ENCODE results near the gene RTL9. TPM values are rescaled to one million over a fixed set of nuclear protein-coding genes. Genes with fewer than 3 reads are reported as not detected.
A peak's percentile ranks its signal among the peaks of the same experiment; 100 is the strongest.

RTL9 gene
- total and polyA plus RNA-seq, 2 of the 13 experiments (the other 11 are each of a cell fraction or from before 2014, with no cell fraction given), result 0.01 to 0.02 TPM

DNA sequence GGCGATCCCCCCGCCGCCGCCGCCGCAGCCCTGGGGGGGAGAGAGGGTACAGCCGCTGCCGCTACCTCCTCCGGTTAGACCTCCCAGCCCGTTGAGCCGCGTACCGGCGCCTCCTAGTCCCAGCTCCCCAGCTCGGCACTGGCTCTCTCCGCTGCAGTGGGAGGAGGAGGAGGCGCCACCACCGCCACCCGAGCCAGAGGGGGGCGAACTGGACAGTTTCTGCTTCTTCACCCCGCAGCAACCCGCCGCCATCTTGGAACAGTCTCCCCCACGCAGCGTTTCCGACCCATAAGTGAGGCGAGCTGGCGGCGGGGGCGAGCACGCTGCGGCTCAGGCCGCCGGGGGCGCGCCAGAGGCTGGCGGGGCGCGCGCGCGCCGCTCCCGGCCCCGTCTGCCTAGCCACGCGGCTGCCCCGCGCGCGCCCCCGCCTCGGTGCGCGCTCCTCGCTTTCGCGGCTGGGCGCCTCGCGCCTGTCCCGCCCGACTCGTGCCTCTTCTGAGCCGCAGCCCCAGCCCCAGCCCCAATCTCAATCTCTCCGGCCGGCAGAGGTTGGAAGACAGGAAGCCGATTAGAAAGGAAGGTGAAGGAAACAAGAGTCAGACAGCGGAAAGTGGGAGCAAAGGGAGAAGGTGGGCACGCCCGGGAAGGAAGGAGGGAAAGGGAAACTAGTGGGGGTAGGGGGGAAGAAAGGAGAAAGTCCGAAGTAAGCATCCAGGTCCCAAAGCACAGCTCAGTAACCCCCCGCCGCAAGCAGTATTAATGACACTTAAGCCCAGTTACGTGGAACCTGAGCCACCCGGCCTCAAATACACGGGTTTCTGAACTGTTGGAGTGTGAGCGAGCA, 40.6 kb upstream of the RTL9 start, which contains the start of gene AMMECR1 (continued):
- TF ChIP-seq PHF8 (CRISPR knock-in tag; IDR thresholded peaks at IDR 0.05) (peak; percentile 79), EED (CRISPR knock-in tag; IDR thresholded peaks at IDR 0.05) (no peak), NR3C1 (CRISPR knock-in tag; IDR thresholded peaks at IDR 0.05) (no peak), ZNF274 (CRISPR knock-in tag; IDR thresholded peaks at IDR 0.05) (no peak), HOXA3 (CRISPR knock-in tag; IDR thresholded peaks at IDR 0.05) (peak; percentile 36; the same call in 1 of the 2 replicates), FOSL1 (CRISPR knock-in tag; IDR thresholded peaks at IDR 0.05; ENCODE audit: borderline replicate concordance) (no peak), ZNF331 (CRISPR knock-in tag; IDR thresholded peaks at IDR 0.05) (no peak), SP4 (CRISPR knock-in tag; IDR thresholded peaks at IDR 0.05) (no peak), PCBP1 (IDR thresholded peaks at IDR 0.05; ENCODE audit: borderline replicate concordance, low read depth, low read length) (no peak), ZSCAN20 (CRISPR knock-in tag; IDR thresholded peaks at IDR 0.05; ENCODE audit: borderline replicate concordance) (no peak), POLR2AphosphoS5 (IDR thresholded peaks at IDR 0.05; ENCODE audit: low read depth, low read length) (peak; percentile 50), TGIF2 (CRISPR knock-in tag; IDR thresholded peaks at IDR 0.05) (no peak), CREM (IDR thresholded peaks at IDR 0.05) (no peak), CREM (CRISPR knock-in tag; IDR thresholded peaks at IDR 0.05) (no peak), ESRRA (CRISPR knock-in tag; IDR thresholded peaks at IDR 0.05; ENCODE audit: low read depth) (no peak), PITX1 (CRISPR knock-in tag; IDR thresholded peaks at IDR 0.05) (no peak), ETV5 (CRISPR knock-in tag; IDR thresholded peaks at IDR 0.05; ENCODE audit: borderline replicate concordance) (no peak), ZNF780A (CRISPR knock-in tag; IDR thresholded peaks at IDR 0.05) (no peak), ASH2L (IDR thresholded peaks at IDR 0.05; ENCODE audit: insufficient read length, low read depth, low read length) (no peak), ZFYVE20 (CRISPR knock-in tag; IDR thresholded peaks at IDR 0.05; ENCODE audit: borderline replicate concordance, low read depth) (no peak), KLF15 (CRISPR knock-in tag; IDR thresholded peaks at IDR 0.05; ENCODE audit: borderline replicate concordance) (no peak), PLRG1 (conservative IDR thresholded peaks at IDR 0.05) (no peak), RBAK (CRISPR knock-in tag; IDR thresholded peaks at IDR 0.05) (no peak)
- TF ChIP-seq, protein P1, sequence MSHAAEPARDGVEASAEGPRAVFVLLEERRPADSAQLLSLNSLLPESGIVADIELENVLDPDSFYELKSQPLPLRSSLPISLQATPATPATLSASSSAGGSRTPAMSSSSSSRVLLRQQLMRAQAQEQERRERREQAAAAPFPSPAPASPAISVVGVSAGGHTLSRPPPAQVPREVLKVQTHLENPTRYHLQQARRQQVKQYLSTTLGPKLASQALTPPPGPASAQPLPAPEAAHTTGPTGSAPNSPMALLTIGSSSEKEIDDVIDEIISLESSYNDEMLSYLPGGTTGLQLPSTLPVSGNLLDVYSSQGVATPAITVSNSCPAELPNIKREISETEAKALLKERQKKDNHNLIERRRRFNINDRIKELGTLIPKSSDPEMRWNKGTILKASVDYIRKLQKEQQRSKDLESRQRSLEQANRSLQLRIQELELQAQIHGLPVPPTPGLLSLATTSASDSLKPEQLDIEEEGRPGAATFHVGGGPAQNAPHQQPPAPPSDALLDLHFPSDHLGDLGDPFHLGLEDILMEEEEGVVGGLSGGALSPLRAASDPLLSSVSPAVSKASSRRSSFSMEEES (CRISPR knock-in tag; IDR thresholded peaks at IDR 0.05), result no peak
- TF ChIP-seq, protein P2, sequence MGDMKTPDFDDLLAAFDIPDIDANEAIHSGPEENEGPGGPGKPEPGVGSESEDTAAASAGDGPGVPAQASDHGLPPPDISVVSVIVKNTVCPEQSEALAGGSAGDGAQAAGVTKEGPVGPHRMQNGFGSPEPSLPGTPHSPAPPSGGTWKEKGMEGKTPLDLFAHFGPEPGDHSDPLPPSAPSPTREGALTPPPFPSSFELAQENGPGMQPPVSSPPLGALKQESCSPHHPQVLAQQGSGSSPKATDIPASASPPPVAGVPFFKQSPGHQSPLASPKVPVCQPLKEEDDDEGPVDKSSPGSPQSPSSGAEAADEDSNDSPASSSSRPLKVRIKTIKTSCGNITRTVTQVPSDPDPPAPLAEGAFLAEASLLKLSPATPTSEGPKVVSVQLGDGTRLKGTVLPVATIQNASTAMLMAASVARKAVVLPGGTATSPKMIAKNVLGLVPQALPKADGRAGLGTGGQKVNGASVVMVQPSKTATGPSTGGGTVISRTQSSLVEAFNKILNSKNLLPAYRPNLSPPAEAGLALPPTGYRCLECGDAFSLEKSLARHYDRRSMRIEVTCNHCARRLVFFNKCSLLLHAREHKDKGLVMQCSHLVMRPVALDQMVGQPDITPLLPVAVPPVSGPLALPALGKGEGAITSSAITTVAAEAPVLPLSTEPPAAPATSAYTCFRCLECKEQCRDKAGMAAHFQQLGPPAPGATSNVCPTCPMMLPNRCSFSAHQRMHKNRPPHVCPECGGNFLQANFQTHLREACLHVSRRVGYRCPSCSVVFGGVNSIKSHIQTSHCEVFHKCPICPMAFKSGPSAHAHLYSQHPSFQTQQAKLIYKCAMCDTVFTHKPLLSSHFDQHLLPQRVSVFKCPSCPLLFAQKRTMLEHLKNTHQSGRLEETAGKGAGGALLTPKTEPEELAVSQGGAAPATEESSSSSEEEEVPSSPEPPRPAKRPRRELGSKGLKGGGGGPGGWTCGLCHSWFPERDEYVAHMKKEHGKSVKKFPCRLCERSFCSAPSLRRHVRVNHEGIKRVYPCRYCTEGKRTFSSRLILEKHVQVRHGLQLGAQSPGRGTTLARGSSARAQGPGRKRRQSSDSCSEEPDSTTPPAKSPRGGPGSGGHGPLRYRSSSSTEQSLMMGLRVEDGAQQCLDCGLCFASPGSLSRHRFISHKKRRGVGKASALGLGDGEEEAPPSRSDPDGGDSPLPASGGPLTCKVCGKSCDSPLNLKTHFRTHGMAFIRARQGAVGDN (CRISPR knock-in tag; IDR thresholded peaks at IDR 0.05), result peak; percentile 72
- TF ChIP-seq, protein P3, sequence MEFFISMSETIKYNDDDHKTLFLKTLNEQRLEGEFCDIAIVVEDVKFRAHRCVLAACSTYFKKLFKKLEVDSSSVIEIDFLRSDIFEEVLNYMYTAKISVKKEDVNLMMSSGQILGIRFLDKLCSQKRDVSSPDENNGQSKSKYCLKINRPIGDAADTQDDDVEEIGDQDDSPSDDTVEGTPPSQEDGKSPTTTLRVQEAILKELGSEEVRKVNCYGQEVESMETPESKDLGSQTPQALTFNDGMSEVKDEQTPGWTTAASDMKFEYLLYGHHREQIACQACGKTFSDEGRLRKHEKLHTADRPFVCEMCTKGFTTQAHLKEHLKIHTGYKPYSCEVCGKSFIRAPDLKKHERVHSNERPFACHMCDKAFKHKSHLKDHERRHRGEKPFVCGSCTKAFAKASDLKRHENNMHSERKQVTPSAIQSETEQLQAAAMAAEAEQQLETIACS (CRISPR knock-in tag; IDR thresholded peaks at IDR 0.05), result peak; percentile 91

Data from HepG2 (cell line).